HFF-Myc (cell line): ENCODE results near the gene JMJD1C.
"Not testable (repeated sequence)": the region's sequence is repeated elsewhere in the genome, so short reads cannot be mapped to it uniquely, and the experiment has no call there.

ENCODE experiments used
- DNase-seq: peaks from one replicate; pipeline ENCODE4 v3.0.0-alpha.2; 2011; ENCODE audit warnings: low read depth; ENCODE audit errors: extremely low read depth
- H3K4me3 ChIP-seq: replicated peaks from 2 replicates; pipeline ENCODE4 v1.5.1; 2011; ENCODE audit warnings: low read depth, mild to moderate bottlenecking, control low read depth, low read length
- CTCF ChIP-seq: IDR thresholded peaks from 2 replicates; pipeline ENCODE4 v1.5.1; 2012; ENCODE audit warnings: mild to moderate bottlenecking, low read depth, low read length, control low read depth; ENCODE audit errors: missing control alignments

JMJD1C gene

GRCh38 chr10:63383141-63383540 is 82.6 kb downstream of the JMJD1C start:
- no peak overlapping the region for H3K4me3 ChIP-seq
- no peak for DNase-seq
- TF ChIP-seq CTCF = no peak

- TF ChIP-seq CTCF = no peak
- H3K4me3 ChIP-seq = no peak overlapping the region
- DNase-seq = no peak
Measured at GRCh38 chr10:63382066-63382465, 83.7 kb downstream of the JMJD1C start.

- not testable (repeated sequence) for DNase-seq
Measured at GRCh38 chr10:63377305-63377661, 88.5 kb downstream of the JMJD1C start.

GRCh38 chr10:63376560-63377304 is 89.0 kb downstream of the JMJD1C start:
- peak; percentile 58 for DNase-seq
- TF ChIP-seq CTCF = no peak
- H3K4me3 ChIP-seq = peak overlapping the region; percentile 29

More at GRCh38 chr10:63377305-63377661, 88.5 kb downstream of the JMJD1C start:
- peak overlapping the region; percentile 29 for H3K4me3 ChIP-seq

DNA sequence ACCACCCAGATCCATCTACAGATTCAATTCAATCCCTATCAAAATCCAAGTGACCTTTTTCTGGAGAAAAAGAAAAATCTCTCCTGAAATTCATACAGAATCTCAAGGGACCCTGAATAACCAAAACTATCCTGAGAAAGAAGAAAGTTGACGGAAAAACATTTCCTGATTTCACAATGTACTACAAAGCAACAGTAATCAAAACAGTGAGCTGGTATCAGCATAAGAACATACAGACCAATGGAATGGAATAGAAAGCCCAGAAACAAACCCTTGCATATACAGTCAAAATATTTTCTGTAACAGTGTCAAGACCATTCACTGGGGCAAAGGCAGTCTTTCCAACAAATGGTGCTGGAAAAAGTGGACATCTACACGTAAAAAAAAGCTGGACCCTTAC is 89.9 kb downstream of the JMJD1C start:
- TF ChIP-seq CTCF = no peak
- no peak overlapping the region for H3K4me3 ChIP-seq
- DNase-seq = no peak

- DNase-seq = no peak
- no peak overlapping the region for H3K4me3 ChIP-seq
- no peak for TF ChIP-seq CTCF
Measured at GRCh38 chr10:63375458-63375857, 90.3 kb downstream of the JMJD1C start.

DNA sequence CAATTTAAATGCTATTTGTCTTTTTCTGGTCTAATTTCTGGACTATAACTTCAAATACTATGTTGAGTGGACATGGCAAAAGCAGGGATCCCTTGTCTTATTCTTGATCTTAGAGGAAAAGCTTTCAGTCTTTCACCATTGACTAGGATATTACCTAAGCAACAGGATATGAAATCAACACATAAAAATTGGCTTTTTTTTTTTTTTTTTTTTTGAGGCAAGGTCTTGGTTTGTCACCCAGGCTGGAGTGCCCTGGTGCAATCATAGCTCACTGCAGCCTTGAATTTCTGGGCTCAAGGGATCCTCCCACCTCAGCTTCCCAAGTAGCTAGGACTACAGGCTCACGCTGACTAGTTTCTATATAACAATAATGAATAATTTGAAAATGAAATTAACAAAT is 90.8 kb downstream of the JMJD1C start:
- no peak overlapping the region for H3K4me3 ChIP-seq
- no peak for TF ChIP-seq CTCF
- no peak for DNase-seq
